K562 (cell line): ENCODE measurements around the gene NYAP2. TPM values are rescaled to one million over a fixed set of nuclear protein-coding genes. Genes with fewer than 3 reads are reported as not detected.

Source experiments
- ATAC-seq: fragments of 200-7000 bp; cut with Tn5 transposase; 3 replicates; pipeline ENCODE4 v1.9.1; 2020; ENCODE audit warnings: moderate library complexity
- BruUV-seq: library from RNA; stranded (reverse); fragments of 400-500 nt; replicated peaks from 2 replicates; lab custom pipeline; 2021; lab: Mats Ljungman, UMichigan
- CTCF ChIA-PET: fragments of 300-600 bp; formaldehyde crosslinking; extraction: SDS; loops from one replicate; lab custom pipeline; 2021; ENCODE audit warnings: low intra/inter-chr PET ratio; lab: Yijun Ruan, JAX
- POLR2A ChIA-PET: fragments of 300-600, 350-650 bp; sonication (Branson Sonifier 250); formaldehyde crosslinking; extraction: SDS; loops from one replicate; lab custom pipeline; 2021; ENCODE audit warnings: antibody characterized with exemption, inconsistent platforms; lab: Yijun Ruan, JAX
- DNase-seq, 4 experiments: peaks; one replicate each; pipeline versions ENCODE4 v3.0.0 to v3.0.0-alpha.2; 2011 to 2018; ENCODE audit warnings: low spot score in 3 of 4, mixed read lengths in 3 of 4; ENCODE audit errors: extremely low read depth in 1 of 4
- FAIRE-seq: peaks from 2 replicates; lab custom pipeline; 2011; peaks lifted over from hg19 to GRCh38; lab: Jason Lieb, UNC
- H2AFZ ChIP-seq: 2 replicates; pipeline ENCODE4 v1.6.0; 2011; ENCODE audit warnings: low read depth, low read length, control low read depth, inconsistent platforms
- H3K27ac ChIP-seq: fragments of 200-600 bp; 3 replicates; pipeline ENCODE4 v1.8.0; 2011; ENCODE audit warnings: low read depth, mild to moderate bottlenecking, control low read depth, inconsistent platforms, low read length, moderate library complexity, mixed read lengths; ENCODE audit errors: extremely low read depth
- H3K27me3 ChIP-seq, 2 experiments: fragments of 300-600 bp in 1 of 2; 2 replicates in 1 of 2; 3 replicates in 1 of 2; pipeline versions ENCODE4 v1.6.0 to v1.8.0; 2011; ENCODE audit warnings: inconsistent platforms in 2 of 2, low read length in 2 of 2, mild to moderate bottlenecking in 1 of 2, mixed read lengths in 1 of 2, moderate library complexity in 1 of 2; ENCODE audit not compliant: control insufficient read depth in 2 of 2, insufficient read depth in 2 of 2
- H3K36me3 ChIP-seq: fragments of 300-600 bp; 3 replicates; pipeline ENCODE4 v1.8.0; 2011; ENCODE audit warnings: mild to moderate bottlenecking, low read length, inconsistent platforms; ENCODE audit not compliant: control insufficient read depth, insufficient read depth
- H3K4me1 ChIP-seq, 2 experiments: fragments of 200-600 bp in 1 of 2; replicated peaks in 1 of 2; 2 replicates in 1 of 2; 3 replicates in 1 of 2; pipeline versions ENCODE4 v1.5.1 to v1.8.0; 2011; ENCODE audit warnings: inconsistent platforms in 2 of 2, low read length in 2 of 2, mild to moderate bottlenecking in 1 of 2, mixed read lengths in 1 of 2, moderate library complexity in 1 of 2; ENCODE audit not compliant: control insufficient read depth in 2 of 2, insufficient read depth in 2 of 2
- H3K4me2 ChIP-seq: 2 replicates; pipeline ENCODE4 v1.6.1; 2011; ENCODE audit warnings: low read length, control low read depth, inconsistent platforms, mixed read lengths; ENCODE audit not compliant: insufficient read depth
- H3K4me3 ChIP-seq: fragments of 200-600 bp; sonication (generic), shearing (Covaris generic); 2 replicates; pipeline ENCODE4 v1.5.1; 2016; ENCODE audit warnings: control low read depth, inconsistent platforms
- H3K79me2 ChIP-seq: fragments of 200-600 bp; 3 replicates; pipeline ENCODE4 v1.8.0; 2011; ENCODE audit warnings: low read length, inconsistent platforms; ENCODE audit not compliant: control insufficient read depth, insufficient read depth
- H3K9ac ChIP-seq, 2 experiments: 2 replicates each; pipeline versions ENCODE4 v1.6.0 to v1.6.1; 2011; ENCODE audit warnings: low read depth in 2 of 2, low read length in 2 of 2, control low read depth in 1 of 2, inconsistent platforms in 1 of 2, mild to moderate bottlenecking in 1 of 2, mixed read lengths in 1 of 2; ENCODE audit not compliant: insufficient read depth in 1 of 2
- H3K9me1 ChIP-seq: one replicate; pipeline ENCODE4 v1.6.0; 2011; ENCODE audit warnings: inconsistent platforms, mild to moderate bottlenecking, low read length, moderate library complexity; ENCODE audit not compliant: control insufficient read depth, insufficient read depth
- H3K9me3 ChIP-seq: replicated peaks from 2 replicates; pipeline ENCODE4 v1.5.1; 2011; ENCODE audit warnings: low read depth, low read length, inconsistent platforms; ENCODE audit not compliant: control insufficient read depth, insufficient read depth
- H4K20me1 ChIP-seq: replicated peaks from 2 replicates; pipeline ENCODE4 v1.6.1; 2011; ENCODE audit warnings: low read length, inconsistent platforms, mixed read lengths; ENCODE audit not compliant: control insufficient read depth, insufficient read depth
- ELF2 ChIP-seq: fragments of 250-450 bp; sonication (Bioruptor Pico); IDR thresholded peaks from 2 replicates; pipeline ENCODE4 v1.5.0; 2021; ENCODE audit warnings: mild to moderate bottlenecking
- HNRNPUL1 ChIP-seq: fragments of 200-400 bp; formaldehyde crosslinking; IDR thresholded peaks from 2 replicates; pipeline ENCODE4 v1.6.1; 2017; ENCODE audit warnings: low read length
- KDM4B ChIP-seq, 2 experiments: fragments of 450-650 bp in 1 of 2; sonication (generic) in 1 of 2; IDR thresholded peaks; 2 replicates each; pipeline ENCODE4 v1.6.1; 2016 to 2017; ENCODE audit warnings: borderline replicate concordance in 2 of 2, antibody characterized with exemption in 1 of 2, low read depth in 1 of 2, mild to moderate bottlenecking in 1 of 2
- RAD21 ChIP-seq, 2 experiments: fragments of 250-450 bp in 1 of 2; fragments of 450-650 bp in 1 of 2; sonication (Bioruptor Pico) in 1 of 2; formaldehyde crosslinking in 1 of 2; IDR thresholded peaks in 1 of 2; conservative IDR thresholded peaks in 1 of 2; 2 replicates each; pipeline versions ENCODE4 v1.4.0 to v1.8.0; 2020 to 2022; ENCODE audit warnings: mild to moderate bottlenecking in 2 of 2, moderate library complexity in 1 of 2
- WGBS: fragments of 100-300 bp; shearing (Covaris generic); methylation state at CpG from one replicate; pipeline ENCODE4 v1.1.6; 2016; ENCODE audit warnings: low coverage, mixed read lengths; ENCODE audit not compliant: insufficient coverage; ENCODE audit errors: missing lambda C conversion rate; 5-methylcytosine and 5-hydroxymethylcytosine counted together
- in situ Hi-C: fragments of 300-500 bp; cut with MboI; formaldehyde crosslinking; loops from 4 replicates; pipeline ENCODE4 v1.15.0; 2018; ENCODE audit warnings: inconsistent platforms, mixed read lengths
- intact Hi-C: fragments of 100-400 bp; cut with micrococcal nuclease; formaldehyde crosslinking; loops from 2 replicates; pipeline ENCODE4 v1.14.2; 2022
- polyA plus RNA-seq, 8 experiments: library from polyadenylated mRNA; depleted of rRNA in 4 of 8; stranded (reverse) in 5 of 8; unstranded in 3 of 8; fragments of >200 nt; fragmentation: Nextera tagmentation in 2 of 8; fragmentation: Illumina TruSeq in 1 of 8; extraction: Ambion mirVana in 2 of 8; extraction: Trizol in 1 of 8; gene quantifications; 2 replicates each; pipeline versions ENCODE4 v1.2.1 to v1.2.3, GENCODE V29; 2011 to 2014; ENCODE audit warnings: inconsistent platforms in 1 of 8, missing spikeins in 1 of 8
- total RNA-seq, 7 experiments: library from RNA; depleted of rRNA in 6 of 7; stranded (reverse); fragments of >200 nt in 6 of 7; fragmentation: Illumina TruSeq in 2 of 7; extraction: Trizol in 2 of 7; gene quantifications; 2 replicates each; pipeline versions ENCODE4 v1.2.1 to v1.2.3, GENCODE V29; 2011 to 2021; ENCODE audit warnings: low replicate concordance in 1 of 7
- TF ChIP-seq, protein P1 (sequence below), 3 experiments: IDR thresholded peaks in 2 of 3; conservative IDR thresholded peaks in 1 of 3; 2 replicates each; pipeline ENCODE4 v1.5.1; 2011 to 2012; ENCODE audit warnings: low read length in 3 of 3, mild to moderate bottlenecking in 3 of 3, control low read depth in 2 of 3, improper control_type of control experiment in 1 of 3, inconsistent platforms in 1 of 3, low read depth in 1 of 3, mixed read lengths in 1 of 3, moderate library complexity in 1 of 3; ENCODE audit not compliant: insufficient read depth in 2 of 3

Gene NYAP2
- total and polyA plus RNA-seq, 9 of the 15 experiments (the other 6 are each of a cell fraction or from before 2014, with no cell fraction given): 0.03 to 0.04 (median 0.04) TPM; not detected in 3

- peak in 1 of 4 experiments; percentile 22 for DNase-seq
- 20% methylated on average over 4 of the region's 4 CpGs for WGBS
- Histone ChIP-seq H3K4me1 (peaks cover 0 to 6% of the 10 kb centered on the region in 2 experiments; a peak in 1 of 5 replicates), H3K27me3 (no peaks in the 10 kb centered on the region), H3K9ac (no peak overlapping the region), H3K27ac (no peak overlapping the region), H3K36me3 (no peaks in the 10 kb centered on the region), H4K20me1 (no peaks in the 10 kb centered on the region), H2AFZ (peak overlapping the region; percentile 59; the same call in 1 of the 2 replicates), H3K4me3 (no peak overlapping the region), H3K9me3 (peaks cover 1% of the 10 kb centered on the region; the same call in 1 of the 2 replicates), H3K4me2 (no peak overlapping the region), H3K79me2 (no peaks in the 10 kb centered on the region), H3K9me1 (no peaks in the 10 kb centered on the region)
- ChIA-PET POLR2A (interaction anchor here (1.3 kb wide), 1 partner anchor 11 kb away, joined by 3 read pairs; no protein-coding TSS in a partner anchor), CTCF (no interaction called here)
- TF ChIP-seq ELF2: no peak
- no peak for TF ChIP-seq HNRNPUL1
- no peak for TF ChIP-seq KDM4B (IDR thresholded peaks at IDR 0.05; ENCODE audit: borderline replicate concordance in 2 of 2, low read depth in 1 of 2)
- peak in 1 of 2 experiments; percentile 17; a peak in 1 of 4 replicates for TF ChIP-seq RAD21 (CRISPR knock-in tag; conservative IDR thresholded peaks at IDR 0.05 in 1 of 2, IDR thresholded peaks at IDR 0.05 in 1 of 2)
- TF ChIP-seq, protein P1, sequence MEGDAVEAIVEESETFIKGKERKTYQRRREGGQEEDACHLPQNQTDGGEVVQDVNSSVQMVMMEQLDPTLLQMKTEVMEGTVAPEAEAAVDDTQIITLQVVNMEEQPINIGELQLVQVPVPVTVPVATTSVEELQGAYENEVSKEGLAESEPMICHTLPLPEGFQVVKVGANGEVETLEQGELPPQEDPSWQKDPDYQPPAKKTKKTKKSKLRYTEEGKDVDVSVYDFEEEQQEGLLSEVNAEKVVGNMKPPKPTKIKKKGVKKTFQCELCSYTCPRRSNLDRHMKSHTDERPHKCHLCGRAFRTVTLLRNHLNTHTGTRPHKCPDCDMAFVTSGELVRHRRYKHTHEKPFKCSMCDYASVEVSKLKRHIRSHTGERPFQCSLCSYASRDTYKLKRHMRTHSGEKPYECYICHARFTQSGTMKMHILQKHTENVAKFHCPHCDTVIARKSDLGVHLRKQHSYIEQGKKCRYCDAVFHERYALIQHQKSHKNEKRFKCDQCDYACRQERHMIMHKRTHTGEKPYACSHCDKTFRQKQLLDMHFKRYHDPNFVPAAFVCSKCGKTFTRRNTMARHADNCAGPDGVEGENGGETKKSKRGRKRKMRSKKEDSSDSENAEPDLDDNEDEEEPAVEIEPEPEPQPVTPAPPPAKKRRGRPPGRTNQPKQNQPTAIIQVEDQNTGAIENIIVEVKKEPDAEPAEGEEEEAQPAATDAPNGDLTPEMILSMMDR (IDR thresholded peaks at IDR 0.05 in 2 of 3, conservative IDR thresholded peaks at IDR 0.05 in 1 of 3; ENCODE audit: insufficient read depth in 2 of 3, low read depth in 1 of 3, low read length in 3 of 3): 0 out of 6 replicates have a peak, but pooled peaks of 1 of the 3 experiments have one; percentile 10
- BruUV-seq: no TSS peak
- in situ Hi-C loops (no loop called here), intact Hi-C loops (no loop called here)
- ATAC-seq: peak; percentile 43; the same call in 2 of the 3 replicates
- no peak for FAIRE-seq
These were observed 198.4 kb downstream of the NYAP2 start for GRCh38 chr2:225597911-225598310.
